Left ventricle myocardium inferior (tissue), 1 donor: Measurements from ENCODE around the gene DSG2. TPM values are rescaled to one million over a fixed set of nuclear protein-coding genes. Genes with fewer than 3 reads are reported as not detected.

ENCODE experiments used
- DNase-seq: peaks from one replicate; pipeline ENCODE4 v3.0.0-alpha.2; 2020
- H3K27ac ChIP-seq: fragments of 200-600 bp; replicated peaks from 2 replicates; pipeline ENCODE4 v1.8.0; 2021
- H3K27me3 ChIP-seq: fragments of 200-600 bp; 2 replicates; pipeline ENCODE4 v1.8.0; 2021; ENCODE audit warnings: low read depth
- H3K36me3 ChIP-seq: fragments of 200-600 bp; 2 replicates; pipeline ENCODE4 v1.8.0; 2021
- H3K4me1 ChIP-seq: fragments of 200-600 bp; 2 replicates; pipeline ENCODE4 v1.8.0; 2021
- H3K4me3 ChIP-seq: fragments of 200-600 bp; 2 replicates; pipeline ENCODE4 v1.8.0; 2021; ENCODE audit warnings: mild to moderate bottlenecking, moderate library complexity
- H3K9me3 ChIP-seq: fragments of 200-600 bp; replicated peaks from 2 replicates; pipeline ENCODE4 v1.8.0; 2021
- intact Hi-C: fragments of 100-400 bp; cut with micrococcal nuclease; formaldehyde crosslinking; loops from one replicate; pipeline ENCODE4 v1.11.0; 2022
- total RNA-seq: library from RNA; stranded (reverse); fragmentation: NEBNext Ultra II Directional; extraction: Animal tissue kit (Norgen Biotek cat#: 25700); gene quantifications from one replicate; pipeline ENCODE4 v1.2.1, GENCODE V29; 2021
- TF ChIP-seq, protein P1 (sequence below): fragments of 200-600 bp; IDR thresholded peaks from 2 replicates; pipeline ENCODE4 v1.8.0; 2021; ENCODE audit warnings: antibody characterized with exemption, mild to moderate bottlenecking, borderline replicate concordance
- donor health status: DM: no; HTN: yes; CAD: no; lungs with severe emphysema.

The DSG2 gene
- total RNA-seq, 1 donor from 2014 or later, result 42.6 TPM

- no peaks in the 10 kb centered on the region for H3K9me3 ChIP-seq
- H3K4me3 ChIP-seq, result no peak overlapping the region
- TF ChIP-seq, protein P1, sequence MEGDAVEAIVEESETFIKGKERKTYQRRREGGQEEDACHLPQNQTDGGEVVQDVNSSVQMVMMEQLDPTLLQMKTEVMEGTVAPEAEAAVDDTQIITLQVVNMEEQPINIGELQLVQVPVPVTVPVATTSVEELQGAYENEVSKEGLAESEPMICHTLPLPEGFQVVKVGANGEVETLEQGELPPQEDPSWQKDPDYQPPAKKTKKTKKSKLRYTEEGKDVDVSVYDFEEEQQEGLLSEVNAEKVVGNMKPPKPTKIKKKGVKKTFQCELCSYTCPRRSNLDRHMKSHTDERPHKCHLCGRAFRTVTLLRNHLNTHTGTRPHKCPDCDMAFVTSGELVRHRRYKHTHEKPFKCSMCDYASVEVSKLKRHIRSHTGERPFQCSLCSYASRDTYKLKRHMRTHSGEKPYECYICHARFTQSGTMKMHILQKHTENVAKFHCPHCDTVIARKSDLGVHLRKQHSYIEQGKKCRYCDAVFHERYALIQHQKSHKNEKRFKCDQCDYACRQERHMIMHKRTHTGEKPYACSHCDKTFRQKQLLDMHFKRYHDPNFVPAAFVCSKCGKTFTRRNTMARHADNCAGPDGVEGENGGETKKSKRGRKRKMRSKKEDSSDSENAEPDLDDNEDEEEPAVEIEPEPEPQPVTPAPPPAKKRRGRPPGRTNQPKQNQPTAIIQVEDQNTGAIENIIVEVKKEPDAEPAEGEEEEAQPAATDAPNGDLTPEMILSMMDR, result no peak
- H3K4me1 ChIP-seq, result no peaks in the 10 kb centered on the region
- peaks cover 18% of the 10 kb centered on the region for H3K27me3 ChIP-seq
- no peak overlapping the region for H3K27ac ChIP-seq
- H3K36me3 ChIP-seq, result no peaks in the 10 kb centered on the region
- intact Hi-C loops, result no loop called here
- DNase-seq, result no peak
Observed at GRCh38 chr18:31487246-31488015, 10.5 kb upstream of the DSG2 start.

GRCh38 chr18:31489311-31489710 is 8.7 kb upstream of the DSG2 start:
- H3K9me3 ChIP-seq, result no peaks in the 10 kb centered on the region
- H3K4me3 ChIP-seq, result no peak overlapping the region
- no peak for DNase-seq
- TF ChIP-seq, protein P1, result no peak
- H3K36me3 ChIP-seq, result no peaks in the 10 kb centered on the region
- H3K27ac ChIP-seq, result no peak overlapping the region
- peaks cover 18% of the 10 kb centered on the region for H3K27me3 ChIP-seq
- intact Hi-C loops, result no loop called here
- H3K4me1 ChIP-seq, result no peaks in the 10 kb centered on the region

DNA sequence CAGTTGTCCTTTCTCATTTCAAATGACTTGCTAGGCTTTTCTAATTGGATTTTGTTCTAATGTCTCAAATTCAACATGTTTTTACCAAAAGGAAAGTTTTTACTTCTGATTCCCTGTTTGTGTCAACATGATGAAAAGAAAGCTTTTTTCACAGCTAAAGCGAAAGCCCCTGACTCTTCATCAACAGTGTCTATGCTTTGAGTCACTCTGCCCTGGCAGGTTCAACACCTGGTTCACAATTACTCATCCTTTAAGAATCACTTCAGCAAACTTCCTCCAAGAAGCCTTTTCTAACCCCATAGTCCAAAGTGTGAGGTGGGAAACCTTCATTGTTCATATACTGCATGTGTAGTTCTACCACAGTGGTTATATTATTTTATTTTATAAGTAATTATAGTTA is 7.6 kb upstream of the DSG2 start:
- Histone ChIP-seq H3K4me1 (no peaks in the 10 kb centered on the region), H3K9me3 (no peaks in the 10 kb centered on the region), H3K4me3 (no peak overlapping the region), H3K27me3 (peaks cover 11% of the 10 kb centered on the region), H3K36me3 (no peaks in the 10 kb centered on the region), H3K27ac (no peak overlapping the region)
- intact Hi-C loops, result no loop called here
- TF ChIP-seq, protein P1, result no peak
- no peak for DNase-seq

DNA sequence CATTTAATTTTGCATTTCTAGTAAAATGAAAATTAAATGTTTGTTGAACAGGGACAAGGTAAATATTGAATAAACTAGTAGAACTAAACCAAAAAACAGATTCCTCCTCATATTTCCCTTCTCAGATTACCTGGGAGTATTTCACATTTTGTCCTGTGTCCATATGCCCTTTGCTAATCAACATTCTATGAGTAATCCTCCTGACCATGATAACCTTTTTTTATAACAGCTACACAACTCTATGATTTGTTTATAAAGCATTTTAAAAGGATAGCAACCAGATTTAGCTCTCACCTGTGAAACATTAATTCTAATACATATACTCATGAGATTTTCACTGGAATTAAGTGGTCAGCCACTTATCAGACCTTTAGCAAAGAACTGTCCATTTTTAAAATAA is 7.1 kb upstream of the DSG2 start:
- Histone ChIP-seq H3K9me3 (no peaks in the 10 kb centered on the region), H3K27me3 (peaks cover 11% of the 10 kb centered on the region), H3K4me3 (no peak overlapping the region), H3K36me3 (no peaks in the 10 kb centered on the region), H3K27ac (no peak overlapping the region), H3K4me1 (no peaks in the 10 kb centered on the region)
- intact Hi-C loops, result no loop called here
- TF ChIP-seq, protein P1, result no peak
- DNase-seq, result no peak

DNA sequence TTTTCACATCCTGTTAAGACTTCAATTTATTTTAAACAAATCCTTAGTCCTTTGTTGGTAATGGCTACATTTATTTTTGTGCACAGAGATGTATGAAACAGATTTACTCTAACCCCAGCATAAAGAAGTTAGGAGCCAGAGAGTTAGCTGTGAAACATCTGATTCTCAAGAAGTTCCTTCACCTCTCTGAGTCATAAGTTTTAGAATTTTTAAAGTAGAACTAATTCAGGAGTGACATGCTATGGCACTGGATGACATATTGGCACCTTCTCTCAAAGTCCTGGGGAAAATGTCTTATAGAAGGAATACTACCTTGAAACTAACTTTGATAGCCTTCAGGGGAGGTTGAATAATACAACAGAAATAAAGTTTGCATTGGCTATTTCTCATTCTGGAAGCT is 6.4 kb upstream of the DSG2 start:
- TF ChIP-seq, protein P1, result no peak

More for the DNA sequence above, 6.4 kb upstream of the DSG2 start:
- no peaks in the 10 kb centered on the region for H3K9me3 ChIP-seq
- intact Hi-C loops, result no loop called here
- H3K4me3 ChIP-seq, result no peak overlapping the region
- H3K4me1 ChIP-seq, result no peaks in the 10 kb centered on the region
- peaks cover 4% of the 10 kb centered on the region for H3K27me3 ChIP-seq
- no peak overlapping the region for H3K27ac ChIP-seq
- DNase-seq, result no peak
- no peaks in the 10 kb centered on the region for H3K36me3 ChIP-seq
